Transverse colon (tissue), 4 donors: Measurements from ENCODE around the gene PARP3. TPM values are rescaled to one million over a fixed set of nuclear protein-coding genes. Genes with fewer than 3 reads are reported as not detected.

Experiments used
- DNase-seq: peaks from one replicate; pipeline ENCODE4 v3.0.0-alpha.2; 2019
- H3K27ac ChIP-seq, 4 donors: fragments of 200-600 bp; sonication (generic); 2 replicates each; pipeline ENCODE4 v1.5.1; 2016 to 2018; ENCODE audit warnings: inconsistent platforms in 4 of 4
- H3K27me3 ChIP-seq: fragments of 200-600 bp; sonication (generic); 2 replicates; pipeline ENCODE4 v1.5.1; 2017; ENCODE audit warnings: inconsistent platforms
- H3K36me3 ChIP-seq, 4 donors: fragments of 200-600 bp; sonication (generic); 2 replicates each; pipeline ENCODE4 v1.5.1; 2017 to 2019; ENCODE audit warnings: inconsistent platforms in 4 of 4
- H3K4me1 ChIP-seq, 4 donors: fragments of 200-600 bp; sonication (generic); 2 replicates each; pipeline ENCODE4 v1.5.1; 2017 to 2020; ENCODE audit warnings: inconsistent platforms in 4 of 4
- H3K4me3 ChIP-seq, 4 donors: fragments of 200-600 bp; sonication (generic); 1 replicate in 1 of 4; 2 replicates in 3 of 4; pipeline versions ENCODE4 v1.5.1 to v1.6.1; 2017 to 2019; ENCODE audit warnings: inconsistent platforms in 4 of 4
- H3K9me3 ChIP-seq, 2 donors: fragments of 200-600 bp; sonication (generic); 2 replicates each; pipeline ENCODE4 v1.5.1; 2017 to 2019; ENCODE audit warnings: inconsistent platforms in 2 of 2
- EP300 ChIP-seq: sonication (generic); formaldehyde crosslinking; IDR thresholded peaks from one replicate; pipeline ENCODE4 v1.6.1; 2017; ENCODE audit warnings: antibody characterized with exemption, low read depth
- POLR2A ChIP-seq: fragments of 450-650 bp; IDR thresholded peaks from one replicate; pipeline ENCODE4 v1.6.1; 2016; ENCODE audit warnings: antibody characterized with exemption, mild to moderate bottlenecking, moderate library complexity
- POLR2AphosphoS5 ChIP-seq, 3 donors: sonication (generic); formaldehyde crosslinking; IDR thresholded peaks; one replicate each; pipeline ENCODE4 v1.6.1; 2016; ENCODE audit warnings: antibody characterized with exemption in 3 of 3
- WGBS, 2 donors: methylation state at CpG; one replicate each; pipeline ENCODE4 v1.1.5; 2018; ENCODE audit warnings: low coverage in 1 of 2; 5-methylcytosine and 5-hydroxymethylcytosine counted together
- in situ Hi-C, 4 donors: fragments of 200-750 bp; cut with MboI; loops; one replicate each; pipeline versions ENCODE4 v1.15.0 to v1.15.1; 2017; ENCODE audit warnings: low sequenced_read_pairs in 3 of 4, low pct_ligation_motif_present in 1 of 4, low pct_unique_long_range_greater_than_20kb in 1 of 4
- intact Hi-C: fragments of 100-400 bp; cut with DNase I; formaldehyde crosslinking; loops from one replicate; pipeline ENCODE4 v1.15.1; 2023; ENCODE audit warnings: low total_unique reads
- total RNA-seq, 4 donors: library from RNA; depleted of rRNA; stranded (reverse); fragments of >200 nt; gene quantifications; one replicate each; pipeline ENCODE4 v1.1.0, GENCODE V29; 2016
- TF ChIP-seq, protein P1 (sequence below), 5 experiments: fragments of 200-600 bp in 3 of 5; fragments of 450-650 bp in 2 of 5; sonication (generic) in 3 of 5; IDR thresholded peaks; 1 replicate in 2 of 5; 2 replicates in 3 of 5; pipeline ENCODE4 v1.5.1; 2016 to 2017; ENCODE audit warnings: antibody characterized with exemption in 5 of 5, inconsistent platforms in 3 of 5, mild to moderate bottlenecking in 2 of 5, moderate library complexity in 1 of 5

Gene PARP3
- total RNA-seq, 4 donors from 2014 or later: 18.3 to 64.7 (median 42.1) TPM

DNA sequence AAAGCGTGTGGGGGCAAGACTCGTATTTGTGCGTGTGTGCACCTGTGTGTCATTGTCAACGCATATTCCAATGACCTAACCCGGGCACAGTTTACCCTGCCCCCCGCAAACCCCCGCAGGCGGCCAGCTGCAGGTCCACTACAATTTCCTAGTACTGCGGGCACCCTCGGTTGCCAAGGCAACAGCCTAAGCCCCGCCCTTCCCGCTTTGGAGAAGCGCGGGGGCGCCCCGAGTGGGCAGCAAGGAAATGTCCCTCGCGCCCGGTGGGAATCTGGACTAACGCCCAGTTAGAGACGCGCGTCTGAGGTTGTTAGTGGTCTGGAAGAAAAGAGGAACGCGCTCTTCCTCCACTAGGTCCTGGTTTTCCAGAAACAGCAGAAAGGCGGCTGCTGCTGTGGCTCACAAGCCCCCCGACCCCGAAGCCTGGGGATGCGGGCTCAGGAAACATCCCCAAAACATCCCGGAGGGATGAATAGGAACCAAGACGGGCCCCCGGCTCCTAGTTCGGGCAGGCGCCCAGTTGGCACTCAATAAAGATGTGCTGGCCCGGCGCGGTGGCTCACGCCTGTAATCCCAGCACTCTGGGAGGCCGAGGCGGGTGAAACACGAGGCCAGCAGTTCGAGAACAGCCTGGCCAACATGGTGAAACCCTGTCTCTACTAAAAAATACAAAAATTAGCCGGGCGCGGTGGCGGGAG lies 33.8 kb downstream of the PARP3 start:
- peak; percentile 75 for DNase-seq
- Histone ChIP-seq H3K36me3 (no peaks in the 10 kb centered on the region), H3K4me1 (peaks cover 6 to 36% (median 21%) of the 10 kb centered on the region in 4 donors), H3K27me3 (no peaks in the 10 kb centered on the region), H3K9me3 (no peaks in the 10 kb centered on the region), H3K27ac (peak overlapping the region; percentile 95 to 97 (median 96)), H3K4me3 (peak overlapping the region in 3 of 4 donors; percentile 59 to 82 (median 64))
- in situ Hi-C loops: no loop called here
- 42 to 55% methylated on average over 12 to 46 of the region's 46 CpGs for WGBS, 2 donors
- intact Hi-C loops: no loop called here
- TF ChIP-seq EP300 (no peak), POLR2AphosphoS5 (IDR thresholded peaks at IDR 0.05) (peak in 1 of 3 donors; percentile 5)
- TF ChIP-seq, protein P1, sequence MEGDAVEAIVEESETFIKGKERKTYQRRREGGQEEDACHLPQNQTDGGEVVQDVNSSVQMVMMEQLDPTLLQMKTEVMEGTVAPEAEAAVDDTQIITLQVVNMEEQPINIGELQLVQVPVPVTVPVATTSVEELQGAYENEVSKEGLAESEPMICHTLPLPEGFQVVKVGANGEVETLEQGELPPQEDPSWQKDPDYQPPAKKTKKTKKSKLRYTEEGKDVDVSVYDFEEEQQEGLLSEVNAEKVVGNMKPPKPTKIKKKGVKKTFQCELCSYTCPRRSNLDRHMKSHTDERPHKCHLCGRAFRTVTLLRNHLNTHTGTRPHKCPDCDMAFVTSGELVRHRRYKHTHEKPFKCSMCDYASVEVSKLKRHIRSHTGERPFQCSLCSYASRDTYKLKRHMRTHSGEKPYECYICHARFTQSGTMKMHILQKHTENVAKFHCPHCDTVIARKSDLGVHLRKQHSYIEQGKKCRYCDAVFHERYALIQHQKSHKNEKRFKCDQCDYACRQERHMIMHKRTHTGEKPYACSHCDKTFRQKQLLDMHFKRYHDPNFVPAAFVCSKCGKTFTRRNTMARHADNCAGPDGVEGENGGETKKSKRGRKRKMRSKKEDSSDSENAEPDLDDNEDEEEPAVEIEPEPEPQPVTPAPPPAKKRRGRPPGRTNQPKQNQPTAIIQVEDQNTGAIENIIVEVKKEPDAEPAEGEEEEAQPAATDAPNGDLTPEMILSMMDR (IDR thresholded peaks at IDR 0.05): peak in 1 of 5 experiments; percentile 12

DNA sequence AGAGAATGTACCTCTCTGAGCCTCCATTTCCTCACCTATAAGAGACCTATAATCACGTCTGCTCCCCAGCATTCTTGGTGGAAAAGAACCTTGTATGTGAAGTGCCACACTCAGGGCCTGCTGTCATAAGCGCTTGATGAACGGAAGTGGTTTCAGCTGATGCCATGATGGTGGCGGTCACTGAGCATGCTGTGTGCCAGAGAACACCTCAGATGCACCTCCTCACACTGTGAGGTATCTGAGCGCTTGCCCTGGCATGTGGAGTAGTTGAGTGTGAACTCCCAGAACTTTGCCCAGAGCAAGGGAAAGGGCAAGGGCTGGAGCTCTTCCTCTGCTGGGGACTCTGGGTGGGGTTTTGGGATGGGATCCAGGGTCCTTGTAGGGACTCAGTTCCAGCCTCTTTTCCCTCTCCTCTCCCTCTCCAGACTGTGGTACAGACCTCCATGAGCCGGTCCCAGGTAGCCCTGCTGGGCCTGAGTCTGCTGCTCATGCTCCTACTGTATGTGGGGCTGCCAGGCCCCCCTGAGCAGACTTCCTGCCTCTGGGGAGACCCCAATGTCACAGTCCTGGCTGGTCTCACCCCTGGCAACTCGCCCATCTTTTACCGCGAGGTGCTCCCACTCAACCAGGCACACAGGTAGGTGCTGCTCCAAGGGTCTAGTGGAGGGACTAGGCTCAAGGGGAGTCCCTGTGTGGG lies 35.4 kb downstream of the PARP3 start:
- no peak for DNase-seq
- intact Hi-C loops (no loop called here), in situ Hi-C loops (no loop called here)
- Histone ChIP-seq H3K36me3 (no peaks in the 10 kb centered on the region), H3K4me3 (no peak overlapping the region), H3K27me3 (no peaks in the 10 kb centered on the region), H3K27ac (no peak overlapping the region), H3K9me3 (no peaks in the 10 kb centered on the region), H3K4me1 (peaks cover 14 to 47% (median 32%) of the 10 kb centered on the region in 4 donors)
- 93% methylated on average over 9 of the region's 9 CpGs; no CpG with 5 or more reads in 1 of the 2 donors for WGBS, 2 donors
- TF ChIP-seq EP300 (no peak), POLR2AphosphoS5 (IDR thresholded peaks at IDR 0.05) (no peak), POLR2A (no peak)
- TF ChIP-seq, protein P1 (IDR thresholded peaks at IDR 0.05): no peak

DNA sequence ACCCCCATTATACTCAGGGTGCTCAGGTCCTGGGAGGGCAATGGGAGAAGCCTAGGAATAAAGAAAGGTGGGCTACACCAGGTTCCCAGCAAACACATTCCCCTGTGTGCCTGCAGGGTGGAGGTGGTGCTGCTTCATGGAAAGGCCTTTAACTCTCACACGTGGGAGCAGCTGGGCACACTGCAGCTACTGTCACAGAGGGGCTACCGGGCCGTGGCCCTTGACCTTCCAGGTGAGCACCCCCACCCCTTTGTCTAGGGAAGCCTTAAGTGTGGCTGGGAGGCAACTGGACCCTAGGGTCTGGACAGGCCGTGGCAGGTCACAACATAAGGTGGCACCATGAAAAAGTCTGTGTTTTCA lies 36.0 kb downstream of the PARP3 start:
- Histone ChIP-seq H3K4me3 (no peak overlapping the region), H3K27me3 (no peaks in the 10 kb centered on the region), H3K9me3 (no peaks in the 10 kb centered on the region), H3K4me1 (peaks cover 14 to 44% (median 33%) of the 10 kb centered on the region in 4 donors), H3K36me3 (no peaks in the 10 kb centered on the region), H3K27ac (no peak overlapping the region)
- TF ChIP-seq POLR2AphosphoS5 (IDR thresholded peaks at IDR 0.05): no peak
- no peak for TF ChIP-seq POLR2A
- no peak for TF ChIP-seq EP300
- TF ChIP-seq, protein P1 (IDR thresholded peaks at IDR 0.05): no peak
- WGBS, 2 donors: 86 to 90% methylated on average over 1 to 4 of the region's 4 CpGs
- intact Hi-C loops: no loop called here
- in situ Hi-C loops: no loop called here
- no peak for DNase-seq

DNA sequence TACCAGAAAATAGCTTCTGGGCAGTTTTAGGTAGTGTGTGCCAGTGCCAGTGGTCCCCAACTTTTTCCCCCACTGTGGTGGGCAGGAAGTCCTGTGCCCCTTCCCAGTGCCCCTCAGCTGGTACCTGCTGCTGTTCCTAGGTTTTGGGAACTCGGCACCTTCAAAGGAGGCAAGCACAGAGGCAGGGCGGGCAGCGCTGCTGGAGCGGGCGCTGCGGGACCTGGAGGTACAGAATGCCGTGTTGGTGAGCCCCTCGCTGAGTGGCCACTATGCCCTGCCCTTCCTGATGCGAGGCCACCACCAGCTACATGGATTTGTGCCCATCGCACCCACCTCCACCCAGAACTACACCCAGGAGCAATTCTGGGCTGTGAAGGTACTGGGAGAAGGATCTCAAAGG lies 38.1 kb downstream of the PARP3 start:
- DNase-seq: no peak
- H3K9me3 ChIP-seq: no peaks in the 10 kb centered on the region
- TF ChIP-seq, protein P1 (IDR thresholded peaks at IDR 0.05): no peak
- H3K4me1 ChIP-seq: peaks cover 18 to 41% (median 31%) of the 10 kb centered on the region in 4 donors
- H3K27ac ChIP-seq: no peak overlapping the region
- H3K4me3 ChIP-seq: no peak overlapping the region
- H3K36me3 ChIP-seq: no peaks in the 10 kb centered on the region
- in situ Hi-C loops (no loop called here), intact Hi-C loops (no loop called here)
- 98% methylated on average over 6 of the region's 10 CpGs; no CpG with 5 or more reads in 1 of the 2 donors for WGBS, 2 donors
- no peaks in the 10 kb centered on the region for H3K27me3 ChIP-seq
